MM.1S (cell line): ENCODE results near the gene PIK3C3.

Experiments used
- DNase-seq: peaks from one replicate; pipeline ENCODE4 v3.0.0-alpha.2; 2015
- H2AFZ ChIP-seq: fragments of 300-600 bp; sonication (generic); 2 replicates; pipeline ENCODE4 v1.6.0; 2016; ENCODE audit warnings: antibody characterized with exemption, low read length
- H3F3A ChIP-seq: fragments of 300-600 bp; sonication (generic); 2 replicates; pipeline ENCODE4 v1.6.1; 2016; ENCODE audit warnings: mild to moderate bottlenecking, antibody characterized with exemption, low read length, moderate library complexity, mixed read lengths; ENCODE audit not compliant: insufficient read depth
- H3K27ac ChIP-seq: fragments of 300-600 bp; sonication (generic); 2 replicates; pipeline ENCODE4 v1.5.1; 2016; ENCODE audit warnings: mild to moderate bottlenecking, low read length
- H3K27me3 ChIP-seq: fragments of 300-600 bp; sonication (generic); replicated peaks from 2 replicates; pipeline ENCODE4 v1.6.0; 2016; ENCODE audit warnings: low read length; ENCODE audit not compliant: insufficient read depth
- H3K36me3 ChIP-seq: fragments of 300-600 bp; sonication (generic); replicated peaks from 2 replicates; pipeline ENCODE4 v1.6.1; 2016; ENCODE audit warnings: mild to moderate bottlenecking, low read length, mixed read lengths; ENCODE audit not compliant: insufficient read depth
- H3K4me1 ChIP-seq: fragments of 300-600 bp; sonication (generic); 2 replicates; pipeline ENCODE4 v1.6.1; 2016; ENCODE audit warnings: low read length, mixed read lengths
- H3K4me2 ChIP-seq: fragments of 300-600 bp; sonication (generic); 2 replicates; pipeline ENCODE4 v1.6.0; 2016; ENCODE audit warnings: low read depth, low read length
- H3K4me3 ChIP-seq: fragments of 300-600 bp; sonication (generic); 2 replicates; pipeline ENCODE4 v1.5.1; 2016; ENCODE audit warnings: low read length, mixed read lengths
- H3K79me2 ChIP-seq: fragments of 300-600 bp; sonication (generic); 2 replicates; pipeline ENCODE4 v1.6.1; 2016; ENCODE audit warnings: mixed run types, low read length, mixed read lengths
- H3K9ac ChIP-seq: fragments of 300-600 bp; sonication (generic); 2 replicates; pipeline ENCODE4 v1.6.1; 2016; ENCODE audit warnings: low read length, mixed read lengths
- H3K9me2 ChIP-seq: fragments of 300-600 bp; sonication (generic); replicated peaks from 2 replicates; pipeline ENCODE4 v1.6.1; 2016; ENCODE audit warnings: mild to moderate bottlenecking, low read length, mixed read lengths; ENCODE audit not compliant: insufficient read depth
- H3K9me3 ChIP-seq: fragments of 300-600 bp; sonication (generic); replicated peaks from 2 replicates; pipeline ENCODE4 v1.6.1; 2016; ENCODE audit warnings: mild to moderate bottlenecking, low read length, mixed read lengths; ENCODE audit not compliant: insufficient read depth
- H4K20me1 ChIP-seq: fragments of 300-600 bp; sonication (generic); 2 replicates; pipeline ENCODE4 v1.6.1; 2016; ENCODE audit warnings: mild to moderate bottlenecking, low read length, moderate library complexity, mixed read lengths; ENCODE audit not compliant: insufficient read depth
- EZH2 ChIP-seq: fragments of 300-600 bp; sonication (generic); optimal IDR thresholded peaks from 2 replicates; pipeline ENCODE3; 2017; ENCODE audit warnings: low read depth, mild to moderate bottlenecking, antibody characterized with exemption, low read length, mixed read lengths
- EZH2phosphoT487 ChIP-seq: fragments of 300-600 bp; sonication (generic); IDR thresholded peaks from 2 replicates; pipeline ENCODE4 v1.6.1; 2018; ENCODE audit warnings: antibody characterized with exemption, low read length
- TF ChIP-seq, protein P1 (sequence below): fragments of 300-600 bp; sonication (generic); IDR thresholded peaks from 2 replicates; pipeline ENCODE4 v1.5.1; 2016; ENCODE audit warnings: antibody characterized with exemption, low read length, mixed read lengths

PIK3C3 gene

DNA sequence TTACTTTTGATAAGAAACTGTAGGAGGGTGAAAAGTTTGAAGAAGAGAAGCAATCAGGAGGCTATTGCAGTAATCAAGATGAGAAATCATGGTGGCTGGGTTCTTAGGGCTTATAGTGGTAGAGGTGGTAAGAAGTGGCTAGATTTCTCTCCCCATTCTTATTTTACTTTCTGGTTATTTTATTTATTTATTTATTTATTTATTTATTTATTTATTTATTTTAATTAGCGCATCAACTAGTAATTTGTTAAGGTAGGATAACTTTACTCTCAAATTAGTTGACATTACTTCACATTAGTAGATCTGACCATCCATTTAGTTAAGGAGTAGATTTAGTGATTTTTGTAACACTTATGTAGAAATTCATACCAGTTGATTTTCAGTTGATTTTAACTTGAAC, 77.4 kb downstream of the PIK3C3 start:
- Histone ChIP-seq H3K36me3 (0 out of 2 replicates have a peak, but pooled peaks cover 3% of the 10 kb centered on the region), H3K4me3 (no peak overlapping the region), H3K27ac (no peak overlapping the region), H3K9me3 (no peaks in the 10 kb centered on the region), H3K79me2 (no peaks in the 10 kb centered on the region), H3K4me1 (no peaks in the 10 kb centered on the region), H3K9ac (no peak overlapping the region), H3K4me2 (no peak overlapping the region), H3K27me3 (no peaks in the 10 kb centered on the region), H2AFZ (no peak overlapping the region), H4K20me1 (no peaks in the 10 kb centered on the region), H3K9me2 (no peaks in the 10 kb centered on the region), H3F3A (no peaks in the 10 kb centered on the region)
- no peak for DNase-seq
- TF ChIP-seq, protein P1, sequence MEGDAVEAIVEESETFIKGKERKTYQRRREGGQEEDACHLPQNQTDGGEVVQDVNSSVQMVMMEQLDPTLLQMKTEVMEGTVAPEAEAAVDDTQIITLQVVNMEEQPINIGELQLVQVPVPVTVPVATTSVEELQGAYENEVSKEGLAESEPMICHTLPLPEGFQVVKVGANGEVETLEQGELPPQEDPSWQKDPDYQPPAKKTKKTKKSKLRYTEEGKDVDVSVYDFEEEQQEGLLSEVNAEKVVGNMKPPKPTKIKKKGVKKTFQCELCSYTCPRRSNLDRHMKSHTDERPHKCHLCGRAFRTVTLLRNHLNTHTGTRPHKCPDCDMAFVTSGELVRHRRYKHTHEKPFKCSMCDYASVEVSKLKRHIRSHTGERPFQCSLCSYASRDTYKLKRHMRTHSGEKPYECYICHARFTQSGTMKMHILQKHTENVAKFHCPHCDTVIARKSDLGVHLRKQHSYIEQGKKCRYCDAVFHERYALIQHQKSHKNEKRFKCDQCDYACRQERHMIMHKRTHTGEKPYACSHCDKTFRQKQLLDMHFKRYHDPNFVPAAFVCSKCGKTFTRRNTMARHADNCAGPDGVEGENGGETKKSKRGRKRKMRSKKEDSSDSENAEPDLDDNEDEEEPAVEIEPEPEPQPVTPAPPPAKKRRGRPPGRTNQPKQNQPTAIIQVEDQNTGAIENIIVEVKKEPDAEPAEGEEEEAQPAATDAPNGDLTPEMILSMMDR = no peak
- TF ChIP-seq EZH2 (no peak), EZH2phosphoT487 (no peak)

DNA sequence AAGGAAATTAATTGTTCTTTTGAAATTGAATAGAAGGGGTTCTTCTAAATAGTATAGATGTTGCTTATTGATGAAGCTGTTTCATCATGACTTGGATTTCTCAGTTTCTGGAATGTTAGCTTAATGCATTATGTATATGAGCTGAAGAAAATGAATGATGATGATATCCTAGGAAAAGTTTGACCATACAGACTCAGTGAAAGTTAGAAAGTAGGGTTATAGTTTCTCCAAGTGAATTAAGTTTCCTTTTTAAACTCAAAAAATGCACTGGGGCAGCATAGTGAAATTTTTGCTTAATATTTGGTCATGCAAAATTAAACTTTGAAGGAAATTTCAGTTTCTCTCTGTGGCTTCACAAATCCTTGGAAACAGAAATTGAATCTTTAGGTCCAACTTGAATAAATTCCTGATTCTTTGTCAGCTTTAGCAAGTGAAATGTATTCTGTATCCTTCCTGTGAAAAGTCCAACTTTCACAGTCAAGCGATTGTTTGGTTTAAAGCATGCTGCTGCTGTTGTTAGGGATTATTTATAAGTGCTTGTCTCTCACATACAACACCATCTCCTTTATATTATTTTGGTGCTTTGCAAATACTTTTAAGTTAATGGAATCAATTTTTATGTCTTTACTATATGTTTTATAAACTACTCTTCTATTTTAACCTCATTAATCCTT, 78.2 kb downstream of the PIK3C3 start:
- Histone ChIP-seq H3K9ac (no peak overlapping the region), H3K4me2 (no peak overlapping the region), H3K36me3 (0 out of 2 replicates have a peak, but pooled peaks cover 3% of the 10 kb centered on the region), H4K20me1 (no peaks in the 10 kb centered on the region), H3K27ac (no peak overlapping the region), H3K4me1 (no peaks in the 10 kb centered on the region), H3K27me3 (no peaks in the 10 kb centered on the region), H3K9me3 (no peaks in the 10 kb centered on the region), H3K79me2 (no peaks in the 10 kb centered on the region), H3F3A (no peaks in the 10 kb centered on the region), H2AFZ (no peak overlapping the region), H3K4me3 (no peak overlapping the region), H3K9me2 (no peaks in the 10 kb centered on the region)
- TF ChIP-seq EZH2 = no peak
- TF ChIP-seq, protein P1 = no peak
- no peak for TF ChIP-seq EZH2phosphoT487
- no peak for DNase-seq

DNA sequence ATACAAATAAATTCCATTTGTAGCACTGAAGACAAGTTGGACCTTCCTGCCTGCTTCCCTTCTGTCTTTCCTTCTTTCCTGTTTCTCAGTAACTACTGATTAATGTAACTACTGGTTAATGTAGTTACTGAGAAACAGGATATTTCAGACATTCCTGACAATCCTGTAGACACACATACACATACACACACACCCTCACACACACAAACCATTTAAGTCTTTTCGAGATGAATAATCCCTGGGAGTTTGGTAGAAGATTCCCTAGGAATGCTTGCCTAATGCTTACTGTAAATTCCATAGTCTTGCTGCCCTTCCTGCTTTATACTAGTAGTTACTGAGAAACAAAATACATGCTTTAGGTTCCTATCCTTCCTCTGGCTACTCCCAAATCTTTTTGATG, 83.9 kb downstream of the PIK3C3 start:
- Histone ChIP-seq H3F3A (no peaks in the 10 kb centered on the region), H3K27ac (no peak overlapping the region), H3K9me2 (no peaks in the 10 kb centered on the region), H3K4me3 (no peak overlapping the region), H4K20me1 (no peaks in the 10 kb centered on the region), H3K79me2 (no peaks in the 10 kb centered on the region), H3K9ac (no peak overlapping the region), H3K4me2 (no peak overlapping the region), H3K4me1 (no peaks in the 10 kb centered on the region), H3K36me3 (0 out of 2 replicates have a peak, but pooled peaks cover under 1% of the 10 kb centered on the region), H3K27me3 (no peaks in the 10 kb centered on the region), H3K9me3 (no peaks in the 10 kb centered on the region), H2AFZ (no peak overlapping the region)
- no peak for TF ChIP-seq EZH2phosphoT487
- TF ChIP-seq, protein P1 = no peak
- TF ChIP-seq EZH2 = no peak
- no peak for DNase-seq
